HL-60 (cell line): ENCODE data around the gene GFY.

Experiments
- DNase-seq, 2 experiments: peaks; one replicate each; pipeline ENCODE4 v3.0.0-alpha.2; 2010 to 2020; ENCODE audit warnings: low read depth in 1 of 2, low spot score in 1 of 2
- H3K27ac ChIP-seq: fragments of 250-450 bp; sonication (Bioruptor Pico); replicated peaks from 2 replicates; pipeline ENCODE4 v1.5.1; 2020; ENCODE audit warnings: mild to moderate bottlenecking, moderate library complexity
- H3K27me3 ChIP-seq: fragments of 250-450 bp; sonication (Bioruptor Pico); 2 replicates; pipeline ENCODE4 v1.5.1; 2021; ENCODE audit warnings: mild to moderate bottlenecking, moderate library complexity; ENCODE audit not compliant: insufficient read depth, poor library complexity, severe bottlenecking
- H3K4me3 ChIP-seq: replicated peaks from 2 replicates; pipeline ENCODE4 v1.5.1; 2011; ENCODE audit warnings: mild to moderate bottlenecking, control low read depth, low read length; ENCODE audit not compliant: insufficient read depth
- CTCF ChIP-seq: IDR thresholded peaks from one replicate; pipeline ENCODE4 v1.5.1; 2011; ENCODE audit warnings: low read length, control low read depth, inconsistent platforms; ENCODE audit not compliant: insufficient read depth
- GABPA ChIP-seq: IDR thresholded peaks from 2 replicates; pipeline ENCODE4 v1.6.1; 2012; ENCODE audit warnings: low read depth
- POLR2AphosphoS5 ChIP-seq: IDR thresholded peaks from 2 replicates; pipeline ENCODE4 v1.6.1; 2012; ENCODE audit warnings: low read depth
- REST ChIP-seq: IDR thresholded peaks from 2 replicates; pipeline ENCODE4 v1.6.1; 2012; ENCODE audit warnings: low read depth; ENCODE audit not compliant: insufficient replicate concordance
- SPI1 ChIP-seq: IDR thresholded peaks from 2 replicates; pipeline ENCODE4 v1.6.1; 2012; ENCODE audit warnings: low read depth, mild to moderate bottlenecking, borderline replicate concordance

The GFY gene

GRCh38 chr19:49440439-49441209 is 15.4 kb downstream of the GFY start:
- no peak overlapping the region for H3K27ac ChIP-seq
- TF ChIP-seq REST (no peak), GABPA (no peak), SPI1 (no peak), CTCF (no peak), POLR2AphosphoS5 (no peak)
- H3K4me3 ChIP-seq = no peak overlapping the region
- DNase-seq = no peak
- peaks cover 52% of the 10 kb centered on the region for H3K27me3 ChIP-seq

- Histone ChIP-seq H3K27ac (no peak within 1 kb of the TSS), H3K4me3 (no peak within 1 kb of the TSS; the same call in 1 of the 2 replicates), H3K27me3 (peaks cover 50% of the 10 kb centered on the region)
- no peak for DNase-seq
- TF ChIP-seq POLR2AphosphoS5 (no peak), CTCF (no peak), REST (no peak), SPI1 (no peak), GABPA (no peak)
These were observed 16.2 kb downstream of the GFY start, which contains the start of gene SLC17A7 for GRCh38 chr19:49441210-49441959. Gene SLC17A7, minus strand, starts transcription at chr19:49441527. Its CDS starts 148 bp downstream, at chr19:49441379.

- DNase-seq = no peak
- Histone ChIP-seq H3K27me3 (peaks cover 44% of the 10 kb centered on the region), H3K27ac (no peak overlapping the region), H3K4me3 (no peak overlapping the region)
- TF ChIP-seq CTCF = no peak
- no peak for TF ChIP-seq GABPA
- no peak for TF ChIP-seq POLR2AphosphoS5
- TF ChIP-seq REST = no peak
- no peak for TF ChIP-seq SPI1
These were observed 16.8 kb downstream of the GFY start for GRCh38 chr19:49441960-49442350.
